ENCODE data around the gene SPTBN4. TPM values are rescaled to one million over a fixed set of nuclear protein-coding genes. Genes with fewer than 3 reads are reported as not detected.

The SPTBN4 gene
- polyA plus RNA-seq, 1 of the 3 experiments (the other 2 are of a cell fraction), result 3.1 TPM

GRCh38 chr19:40542202-40542859 is 75.5 kb downstream of the SPTBN4 start:
- Histone ChIP-seq H3K4me3 (ENCODE audit: low read depth in 2 of 2, low read length in 1 of 2) (no peak overlapping the region), H3F3A (replicated peaks; ENCODE audit: insufficient read depth) (no peaks in the 10 kb centered on the region), H3K4me1 (ENCODE audit: control insufficient read depth in 1 of 2, insufficient read depth in 2 of 2, low read depth in 1 of 2, low read length in 1 of 2) (peaks cover 0 to 13% of the 10 kb centered on the region in 2 experiments; a peak in 1 of 4 replicates), H3K9ac (no peak overlapping the region), H3K9me2 (no peaks in the 10 kb centered on the region), H3K79me2 (ENCODE audit: insufficient read depth) (no peaks in the 10 kb centered on the region), H3K36me3 (replicated peaks in 1 of 2; ENCODE audit: control insufficient read depth in 1 of 2, insufficient read depth in 2 of 2, low read length in 1 of 2) (no peaks in the 10 kb centered on the region), H2AFZ (ENCODE audit: low read depth) (no peak overlapping the region), H3K9me3 (no peaks in the 10 kb centered on the region), H4K20me1 (ENCODE audit: insufficient read depth) (no peaks in the 10 kb centered on the region), H3K27ac (ENCODE audit: low read depth in 2 of 2, low read length in 1 of 2) (peak overlapping the region in 1 of 2 experiments; percentile 19; a peak in 1 of 4 replicates), H3K27me3 (ENCODE audit: insufficient read depth) (no peaks in the 10 kb centered on the region), H3K4me2 (no peak overlapping the region)
- peak; percentile 52; the same call in 1 of the 2 replicates for TF ChIP-seq USF1 (IDR thresholded peaks at IDR 0.05; ENCODE audit: borderline replicate concordance, low read depth)
- no peak for TF ChIP-seq REST (IDR thresholded peaks at IDR 0.05; ENCODE audit: low read depth, low read length)
- ChIA-PET CTCF (interaction anchor here (2.7 to 3.4 kb wide), 2 partner anchors 10 to 92 kb away, joined by 14 to 15 read pairs; no protein-coding TSS in a partner anchor), POLR2A (interaction anchor here (1.2 kb wide), 1 partner anchor 57 kb away, joined by 3 read pairs; no protein-coding TSS in a partner anchor)
- WGBS (ENCODE audit: low lambda C conversion rate), result 57% methylated on average over 6 of the region's 6 CpGs
- DNase-seq, result peak; percentile 60

GRCh38 chr19:40543029-40543597 is 76.3 kb downstream of the SPTBN4 start:
- no peak overlapping the region for H2AFZ ChIP-seq (ENCODE audit: low read depth)
- no peak overlapping the region for H3K4me2 ChIP-seq
- H3K9me2 ChIP-seq, result no peaks in the 10 kb centered on the region
- H3K27ac ChIP-seq (ENCODE audit: low read depth in 2 of 2, low read length in 1 of 2), result no peak overlapping the region; a peak in 1 of 4 replicates
- H3F3A ChIP-seq (replicated peaks; ENCODE audit: insufficient read depth), result peaks cover 5% of the 10 kb centered on the region
- H3K4me3 ChIP-seq (ENCODE audit: low read depth in 2 of 2, low read length in 1 of 2), result no peak overlapping the region
- ChIA-PET CTCF (interaction anchor here (0.9 to 3.4 kb wide), 3 partner anchors 11 to 91 kb away, joined by 3 to 14 read pairs (median 4); no protein-coding TSS in a partner anchor), POLR2A (no interaction called here)
- no peaks in the 10 kb centered on the region for H3K9me3 ChIP-seq
- no peak overlapping the region for H3K9ac ChIP-seq
- no peaks in the 10 kb centered on the region for H3K27me3 ChIP-seq (ENCODE audit: insufficient read depth)
- H3K36me3 ChIP-seq (replicated peaks in 1 of 2; ENCODE audit: control insufficient read depth in 1 of 2, insufficient read depth in 2 of 2, low read length in 1 of 2), result no peaks in the 10 kb centered on the region
- WGBS (ENCODE audit: low lambda C conversion rate), result 69% methylated on average over 6 of the region's 6 CpGs
- H4K20me1 ChIP-seq (ENCODE audit: insufficient read depth), result no peaks in the 10 kb centered on the region
- no peak for DNase-seq
- peaks cover 0 to 13% of the 10 kb centered on the region in 2 experiments; a peak in 1 of 4 replicates for H3K4me1 ChIP-seq (ENCODE audit: control insufficient read depth in 1 of 2, insufficient read depth in 2 of 2, low read depth in 1 of 2, low read length in 1 of 2)
- H3K79me2 ChIP-seq (ENCODE audit: insufficient read depth), result no peaks in the 10 kb centered on the region
- TF ChIP-seq RFX5 (IDR thresholded peaks at IDR 0.05; ENCODE audit: low read length) (no peak), RCOR1 (IDR thresholded peaks at IDR 0.05; ENCODE audit: low read length) (no peak), RXRA (IDR thresholded peaks at IDR 0.05; ENCODE audit: borderline replicate concordance, low read depth) (no peak), RAD21 (IDR thresholded peaks at IDR 0.05; ENCODE audit: low read length) (no peak), IRF3 (IDR thresholded peaks at IDR 0.05; ENCODE audit: low read depth, low read length) (no peak), CTCF (IDR thresholded peaks at IDR 0.05) (no peak), FOSL2 (IDR thresholded peaks at IDR 0.05; ENCODE audit: borderline replicate concordance, low read depth) (no peak), ELF1 (IDR thresholded peaks at IDR 0.05) (no peak), NFIC (IDR thresholded peaks at IDR 0.05; ENCODE audit: borderline replicate concordance) (no peak), TEAD4 (IDR thresholded peaks at IDR 0.05; ENCODE audit: borderline replicate concordance, insufficient read depth) (no peak), YY1 (IDR thresholded peaks at IDR 0.05; ENCODE audit: low read depth) (no peak), MAX (IDR thresholded peaks at IDR 0.05; ENCODE audit: low read depth) (no peak), GATA2 (CRISPR knock-in tag; IDR thresholded peaks at IDR 0.05) (no peak), USF2 (IDR thresholded peaks at IDR 0.05; ENCODE audit: borderline replicate concordance, low read depth, low read length) (no peak), TAF1 (IDR thresholded peaks at IDR 0.05; ENCODE audit: borderline replicate concordance, low read depth, low read length) (no peak)
